Neuronal stem cell (in vitro differentiated cells): ENCODE measurements around the gene RMDN2.
"Not testable (repeated sequence)": the region's sequence is repeated elsewhere in the genome, so short reads cannot be mapped to it uniquely, and the experiment has no call there.

Experiments used
- DNase-seq: peaks from one replicate; pipeline ENCODE4 v3.0.0-alpha.2; 2013; ENCODE audit warnings: low spot score
- H2AFZ ChIP-seq: one replicate; pipeline ENCODE4 v1.6.1; 2013; ENCODE audit warnings: mild to moderate bottlenecking, low read length, inconsistent platforms
- H2AK5ac ChIP-seq: 2 replicates; pipeline ENCODE4 v1.6.1; 2013; ENCODE audit warnings: low read depth, mild to moderate bottlenecking, inconsistent platforms, low read length, moderate library complexity, mixed read lengths
- H2BK120ac ChIP-seq: 2 replicates; pipeline ENCODE4 v1.6.1; 2013; ENCODE audit warnings: low read depth, mild to moderate bottlenecking, inconsistent platforms, low read length, moderate library complexity, mixed read lengths
- H2BK12ac ChIP-seq: one replicate; pipeline ENCODE4 v1.6.1; 2013; ENCODE audit warnings: low read length, inconsistent platforms
- H2BK15ac ChIP-seq: 2 replicates; pipeline ENCODE4 v1.6.1; 2013; ENCODE audit warnings: mild to moderate bottlenecking, low read length, inconsistent platforms, mixed read lengths
- H2BK5ac ChIP-seq: one replicate; pipeline ENCODE4 v1.6.1; 2013; ENCODE audit warnings: inconsistent platforms, mild to moderate bottlenecking, low read length, moderate library complexity
- H3K14ac ChIP-seq: one replicate; pipeline ENCODE4 v1.6.1; 2013; ENCODE audit warnings: low read length, inconsistent platforms
- H3K18ac ChIP-seq: 2 replicates; pipeline ENCODE4 v1.6.1; 2013; ENCODE audit warnings: low read length, inconsistent platforms
- H3K23ac ChIP-seq: 2 replicates; pipeline ENCODE4 v1.6.1; 2013; ENCODE audit warnings: low read depth, mild to moderate bottlenecking, mixed read lengths, low read length, inconsistent platforms; ENCODE audit not compliant: poor library complexity
- H3K27ac ChIP-seq: replicated peaks from 3 replicates; pipeline ENCODE4 v1.5.1; 2013; ENCODE audit warnings: low read length, inconsistent platforms
- H3K27me3 ChIP-seq, 3 experiments: 2 replicates each; pipeline ENCODE4 v1.6.1; 2013; ENCODE audit warnings: low read length in 3 of 3, mild to moderate bottlenecking in 2 of 3, inconsistent platforms in 1 of 3, low read depth in 1 of 3, mixed read lengths in 1 of 3, moderate library complexity in 1 of 3; ENCODE audit not compliant: control insufficient read depth in 3 of 3, insufficient read depth in 3 of 3
- H3K36me3 ChIP-seq, 2 donors: replicated peaks in 1 of 2; 2 replicates each; pipeline ENCODE4 v1.6.1; 2013; ENCODE audit warnings: low read length in 2 of 2; ENCODE audit not compliant: control insufficient read depth in 2 of 2, insufficient read depth in 2 of 2
- H3K4ac ChIP-seq: 2 replicates; pipeline ENCODE4 v1.6.1; 2013; ENCODE audit warnings: inconsistent platforms, mild to moderate bottlenecking, low read length, moderate library complexity
- H3K4me1 ChIP-seq, 2 donors: 1 replicate in 1 of 2; 2 replicates in 1 of 2; pipeline ENCODE4 v1.6.1; 2013; ENCODE audit warnings: low read length in 2 of 2, low read depth in 1 of 2; ENCODE audit not compliant: control insufficient read depth in 2 of 2, insufficient read depth in 1 of 2
- H3K4me2 ChIP-seq: one replicate; pipeline ENCODE4 v1.6.1; 2013; ENCODE audit warnings: mild to moderate bottlenecking, low read length, inconsistent platforms; ENCODE audit not compliant: insufficient read depth, poor library complexity, severe bottlenecking
- H3K4me3 ChIP-seq, 2 donors: 2 replicates each; pipeline ENCODE4 v1.5.1; 2013; ENCODE audit warnings: low read length in 2 of 2, mild to moderate bottlenecking in 2 of 2, inconsistent platforms in 1 of 2, moderate library complexity in 1 of 2
- H3K79me1 ChIP-seq: one replicate; pipeline ENCODE4 v1.6.1; 2013; ENCODE audit warnings: low read depth, mild to moderate bottlenecking, inconsistent platforms, low read length, moderate library complexity
- H3K9ac ChIP-seq: one replicate; pipeline ENCODE4 v1.6.1; 2013; ENCODE audit warnings: mild to moderate bottlenecking, low read depth, low read length, inconsistent platforms; ENCODE audit not compliant: poor library complexity
- H3K9me3 ChIP-seq, 2 donors: replicated peaks in 1 of 2; 2 replicates each; pipeline versions ENCODE3 to v1.6.1; 2013; ENCODE audit warnings: low read length in 2 of 2, mild to moderate bottlenecking in 2 of 2, inconsistent platforms in 1 of 2, low read depth in 1 of 2, mixed read lengths in 1 of 2, moderate library complexity in 1 of 2; ENCODE audit not compliant: control insufficient read depth in 2 of 2, insufficient read depth in 1 of 2
- H4K8ac ChIP-seq: one replicate; pipeline ENCODE4 v1.6.1; 2013; ENCODE audit warnings: low read depth, mild to moderate bottlenecking, inconsistent platforms, low read length, moderate library complexity
- H4K91ac ChIP-seq: one replicate; pipeline ENCODE4 v1.6.1; 2013; ENCODE audit warnings: low read length, low read depth, mild to moderate bottlenecking, inconsistent platforms; ENCODE audit not compliant: poor library complexity
- WGBS, 2 donors: extraction: QIAGEN DNeasy Blood & Tissue Kit; methylation state at CpG; one replicate each; pipeline ENCODE4 v1.1.7; 2013; ENCODE audit warnings: missing lambda C conversion rate in 2 of 2, mixed read lengths in 1 of 2; ENCODE audit not compliant: insufficient read length in 2 of 2, insufficient replicate concordance in 1 of 2; ENCODE audit errors: extremely low coverage in 2 of 2; 5-methylcytosine and 5-hydroxymethylcytosine counted together

Gene RMDN2

DNA sequence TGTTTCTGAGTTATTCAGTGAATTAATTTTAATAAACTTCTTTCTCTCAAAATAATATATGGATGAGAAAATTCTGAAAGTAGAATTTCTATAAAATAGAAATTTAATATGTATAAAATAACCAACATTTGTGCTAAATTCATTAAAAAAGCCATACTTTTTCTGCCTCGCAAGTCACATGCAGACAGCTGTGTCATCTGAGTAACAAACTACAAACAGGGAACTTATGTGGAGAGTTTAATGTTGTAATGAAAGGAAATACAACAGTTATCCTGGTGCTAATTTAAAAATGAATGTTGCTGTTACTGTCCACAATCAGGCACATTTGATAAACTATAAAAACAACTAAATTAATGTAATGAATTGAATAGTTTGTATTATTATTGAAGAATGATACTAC, 22.2 kb downstream of the RMDN2 start:
- no CpG with 5 or more reads among the region's 1 CpG for WGBS, 2 donors
- H3K9ac ChIP-seq: no peak overlapping the region
- DNase-seq: no peak

DNA sequence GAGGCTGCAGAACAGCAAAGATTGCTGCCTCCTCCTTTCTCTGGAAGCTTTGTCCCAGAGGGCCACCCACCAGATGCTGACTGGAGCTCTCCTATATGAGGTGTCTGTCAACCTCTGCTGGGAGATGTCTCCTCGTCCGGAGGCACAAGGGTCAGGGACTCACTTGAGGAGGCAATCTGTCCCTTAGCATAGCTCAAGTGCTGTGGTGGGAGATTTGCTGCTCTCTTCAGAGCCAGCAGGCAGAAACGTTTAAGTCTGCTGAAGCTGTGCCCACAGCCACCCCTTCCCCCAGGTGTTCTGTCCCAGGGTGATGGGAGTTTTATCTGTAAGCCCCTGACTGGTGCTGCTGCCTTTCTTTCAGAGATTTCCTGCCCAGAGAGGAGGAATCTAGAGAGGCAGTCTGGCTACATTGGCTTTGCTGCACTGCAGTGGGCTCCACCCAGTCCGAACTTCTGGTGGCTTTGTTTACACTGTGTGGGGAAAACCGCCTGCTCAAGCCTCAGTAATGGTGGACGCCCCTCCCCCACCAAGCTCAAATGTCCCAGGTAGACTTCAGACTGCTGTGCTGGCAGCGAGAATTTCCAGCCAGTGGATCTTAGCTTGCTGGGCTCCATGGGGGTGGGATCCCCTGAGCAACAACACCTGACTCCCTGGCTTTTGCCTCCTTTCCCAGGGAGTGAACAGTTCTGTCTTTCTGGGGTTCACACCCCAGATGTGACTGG, 37.1 kb downstream of the RMDN2 start:
- DNase-seq: not testable (repeated sequence)

More for the DNA sequence above, 22.2 kb downstream of the RMDN2 start:
- Histone ChIP-seq H3K27me3 (no peaks in the 10 kb centered on the region), H3K4ac (no peak overlapping the region), H3K23ac (no peak overlapping the region), H3K4me2 (no peak overlapping the region), H3K9me3 (no peaks in the 10 kb centered on the region), H4K8ac (no peak overlapping the region), H3K36me3 (no peaks in the 10 kb centered on the region), H2BK12ac (no peak overlapping the region), H4K91ac (no peak overlapping the region), H3K14ac (no peak overlapping the region), H2AFZ (no peak overlapping the region), H3K79me1 (no peaks in the 10 kb centered on the region), H2BK120ac (no peak overlapping the region), H3K18ac (no peak overlapping the region), H3K4me1 (no peaks in the 10 kb centered on the region), H3K4me3 (no peak overlapping the region), H2BK5ac (no peak overlapping the region), H2BK15ac (no peak overlapping the region), H3K27ac (no peak overlapping the region), H2AK5ac (no peak overlapping the region)

DNA sequence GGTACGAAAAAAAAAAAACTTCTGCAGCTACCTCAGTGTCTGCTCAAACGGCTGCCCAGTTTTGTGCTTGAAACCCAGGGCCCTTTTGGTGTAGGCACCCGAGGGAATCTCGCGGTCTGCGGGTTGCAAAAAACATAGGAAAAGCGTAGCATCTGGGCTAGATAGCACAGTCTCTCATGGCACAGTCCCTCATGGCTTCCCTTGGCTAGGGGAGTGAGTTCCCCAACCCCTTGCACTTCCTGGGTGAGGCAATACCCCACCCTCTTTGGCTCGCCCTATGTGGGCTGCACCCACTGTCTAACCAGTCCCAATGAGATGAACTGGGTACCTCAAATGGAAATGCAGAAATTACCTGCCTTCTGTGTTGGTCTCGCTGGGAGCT, 37.6 kb downstream of the RMDN2 start:
- H3K9me3 ChIP-seq, H3K14ac ChIP-seq, H3K36me3 ChIP-seq, H4K91ac ChIP-seq, H3K79me1 ChIP-seq, H2BK5ac ChIP-seq, H3K4me1 ChIP-seq, H3K27ac ChIP-seq, H2BK15ac ChIP-seq, H2BK12ac ChIP-seq, H3K4me2 ChIP-seq, H2BK120ac ChIP-seq, DNase-seq, H3K23ac ChIP-seq, H3K9ac ChIP-seq, H3K4me3 ChIP-seq, H3K18ac ChIP-seq, H3K27me3 ChIP-seq, H2AK5ac ChIP-seq, H3K4ac ChIP-seq, H4K8ac ChIP-seq: not testable (repeated sequence)
- WGBS, 2 donors: no CpG with 5 or more reads among the region's 9 CpGs
- H2AFZ ChIP-seq: peak overlapping the region; percentile 40

More for the DNA sequence above, 37.1 kb downstream of the RMDN2 start:
- not testable (repeated sequence) for H3K14ac ChIP-seq, H3K23ac ChIP-seq, H3K4me2 ChIP-seq, H3K18ac ChIP-seq, H2AK5ac ChIP-seq, H2BK12ac ChIP-seq, H4K8ac ChIP-seq, H3K79me1 ChIP-seq, H3K4me1 ChIP-seq, H2BK120ac ChIP-seq, H3K27me3 ChIP-seq, H2BK15ac ChIP-seq, H3K4ac ChIP-seq, H2BK5ac ChIP-seq, H3K27ac ChIP-seq, H3K36me3 ChIP-seq, H3K9me3 ChIP-seq, H3K4me3 ChIP-seq, H4K91ac ChIP-seq
- peak overlapping the region; percentile 40 for H2AFZ ChIP-seq
- no CpG with 5 or more reads among the region's 7 CpGs for WGBS, 2 donors
- peak overlapping the region; percentile 60 for H3K9ac ChIP-seq

DNA sequence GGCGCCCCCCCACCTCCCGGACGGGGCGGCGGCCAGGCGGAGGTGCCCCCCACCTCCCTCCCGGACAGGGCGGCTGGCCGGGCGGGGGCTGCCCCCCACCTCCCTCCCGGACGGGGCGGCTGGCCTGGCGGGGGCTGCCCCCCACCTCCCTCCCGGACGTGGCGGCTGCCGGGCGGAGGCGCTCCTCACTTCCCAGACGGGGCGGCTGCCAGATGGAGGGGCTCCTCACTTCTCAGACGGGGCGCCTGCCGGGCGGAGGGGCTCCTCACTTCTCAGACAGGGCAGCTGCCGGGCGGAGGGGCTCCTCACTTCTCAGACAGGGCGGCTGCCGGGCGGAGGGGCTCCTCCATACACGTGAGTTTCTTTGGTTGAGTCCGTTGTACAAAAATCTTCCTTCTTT, 38.8 kb downstream of the RMDN2 start:
- H3K4ac ChIP-seq, DNase-seq, H3K4me2 ChIP-seq, H3K18ac ChIP-seq, H3K27ac ChIP-seq, H4K8ac ChIP-seq, H2BK12ac ChIP-seq, H2AK5ac ChIP-seq, H3K14ac ChIP-seq, H3K9me3 ChIP-seq, H2AFZ ChIP-seq, H3K23ac ChIP-seq, H4K91ac ChIP-seq, H3K79me1 ChIP-seq, H3K9ac ChIP-seq, H2BK120ac ChIP-seq, H2BK15ac ChIP-seq, H3K4me3 ChIP-seq, H3K27me3 ChIP-seq, H2BK5ac ChIP-seq, H3K36me3 ChIP-seq, H3K4me1 ChIP-seq: not testable (repeated sequence)
- no CpG with 5 or more reads among the region's 33 CpGs for WGBS, 2 donors
